Activated CD4-positive, alpha-beta T cell treated with anti-CD3 and anti-CD28 coated beads for 36 hours (primary cell): ENCODE results near the gene DNAH14. TPM values are rescaled to one million over a fixed set of nuclear protein-coding genes. Genes with fewer than 3 reads are reported as not detected.
"Not testable (repeated sequence)": the region's sequence is repeated elsewhere in the genome, so short reads cannot be mapped to it uniquely, and the experiment has no call there.

Experiments used
- ATAC-seq: fragments of 200-7000 bp; cut with Tn5 transposase; one replicate; pipeline ENCODE4 v1.10.0; 2021; ENCODE audit warnings: mild to moderate bottlenecking, moderate library complexity
- CTCF ChIA-PET: fragments of 350-600 bp; sonication (Branson Sonifier 250); formaldehyde crosslinking; loops from one replicate; lab custom pipeline; 2021; ENCODE audit warnings: antibody characterized with exemption; lab: Charles Lee
- POLR2A ChIA-PET: fragments of 350-600 bp; sonication (Branson Sonifier 250); formaldehyde crosslinking; loops from one replicate; lab custom pipeline; 2021; ENCODE audit warnings: antibody characterized with exemption, inconsistent platforms; lab: Charles Lee
- DNase-seq: peaks from one replicate; pipeline ENCODE4 v3.0.0-alpha.2; 2020
- H3K27ac Mint-ChIP-seq: one replicate; pipeline ENCODE4 v1.8.0; 2021; ENCODE audit warnings: mixed read lengths
- H3K27me3 Mint-ChIP-seq: one replicate; pipeline ENCODE4 v1.8.0; 2021; ENCODE audit warnings: mixed read lengths
- H3K36me3 Mint-ChIP-seq: one replicate; pipeline ENCODE4 v1.8.0; 2021; ENCODE audit warnings: low read depth, mixed read lengths
- H3K4me1 Mint-ChIP-seq: one replicate; pipeline ENCODE4 v1.8.0; 2021; ENCODE audit warnings: mixed read lengths
- H3K4me3 Mint-ChIP-seq: one replicate; pipeline ENCODE4 v1.8.0; 2021; ENCODE audit warnings: mild to moderate bottlenecking, moderate library complexity, mixed read lengths
- H3K9me3 Mint-ChIP-seq: one replicate; pipeline ENCODE4 v1.8.0; 2021; ENCODE audit warnings: low read depth, mixed read lengths
- intact Hi-C, 2 experiments: fragments of 100-400 bp; cut with DNase I in 1 of 2; cut with micrococcal nuclease in 1 of 2; formaldehyde crosslinking; loops; one replicate each; pipeline versions ENCODE4 v1.14.2 to v1.15.1; 2022 to 2024; cut with DNase I, micrococcal nuclease
- total RNA-seq, 2 experiments: library from RNA; stranded (reverse); gene quantifications; one replicate each; pipeline ENCODE4 v1.2.3, GENCODE V29; 2021

DNAH14 gene
- total RNA-seq, 2 experiments from 2014 or later = 1.6 to 2.1 TPM

- Mint-ChIP-seq H3K27me3 (peaks cover 8% of the 10 kb centered on the region), H3K27ac (no peak overlapping the region), H3K4me1 (no peaks in the 10 kb centered on the region), H3K4me3 (no peak overlapping the region), H3K36me3 (no peaks in the 10 kb centered on the region), H3K9me3 (no peaks in the 10 kb centered on the region)
- CTCF ChIA-PET = interaction anchor here (0.5 to 2.1 kb wide), 29 partner anchors 10 to 480 kb away, joined by 3 to 41 read pairs (median 3); no protein-coding TSS in a partner anchor
- intact Hi-C loops = loop anchor here (1.0 kb wide), 2 partner anchors 278 to 409 kb away; no protein-coding TSS in a partner anchor
- DNase-seq = no peak
- peak; percentile 57 for ATAC-seq
- POLR2A ChIA-PET = interaction anchor here (0.5 kb wide), 1 partner anchor 471 kb away, joined by 4 read pairs; no protein-coding TSS in a partner anchor
Measured at GRCh38 chr1:224922404-224923164, 6.9 kb upstream of the DNAH14 start.

- POLR2A ChIA-PET = no interaction called here
- Mint-ChIP-seq H3K27ac (no peak overlapping the region), H3K4me1 (no peaks in the 10 kb centered on the region), H3K4me3 (no peak overlapping the region), H3K36me3 (no peaks in the 10 kb centered on the region), H3K9me3 (no peaks in the 10 kb centered on the region), H3K27me3 (peaks cover 11% of the 10 kb centered on the region)
- no peak for DNase-seq
- no peak for ATAC-seq
- CTCF ChIA-PET = interaction anchor here (0.8 to 2.1 kb wide), 6 partner anchors 23 to 461 kb away, joined by 3 to 41 read pairs (median 4); no protein-coding TSS in a partner anchor
- intact Hi-C loops = no loop called here
Measured at GRCh38 chr1:224923726-224924125, 5.7 kb upstream of the DNAH14 start.

- intact Hi-C loops, H3K9me3 Mint-ChIP-seq, POLR2A ChIA-PET: not testable (repeated sequence)
Measured at GRCh38 chr1:224927631-224928030, 1.8 kb upstream of the DNAH14 start.

GRCh38 chr1:224928906-224929305 lies 569 bp upstream of the DNAH14 start:
- no peak for ATAC-seq

More at GRCh38 chr1:224927631-224928030, 1.8 kb upstream of the DNAH14 start:
- ATAC-seq, H3K4me1 Mint-ChIP-seq, CTCF ChIA-PET, DNase-seq, H3K36me3 Mint-ChIP-seq, H3K4me3 Mint-ChIP-seq, H3K27ac Mint-ChIP-seq: not testable (repeated sequence)
- H3K27me3 Mint-ChIP-seq = peaks cover 27% of the 10 kb centered on the region

GRCh38 chr1:224931605-224932004 lies 2.1 kb downstream of the DNAH14 start:
- CTCF ChIA-PET = no interaction called here
- DNase-seq (no peak), ATAC-seq (no peak)

More at GRCh38 chr1:224928906-224929305, 569 bp upstream of the DNAH14 start:
- peak overlapping the region; percentile 63 for H3K4me3 Mint-ChIP-seq
- peaks cover 12% of the 10 kb centered on the region for H3K36me3 Mint-ChIP-seq
- peaks cover 32% of the 10 kb centered on the region for H3K27me3 Mint-ChIP-seq
- POLR2A ChIA-PET = no interaction called here
- DNase-seq = no peak
- H3K4me1 Mint-ChIP-seq = no peaks in the 10 kb centered on the region
- CTCF ChIA-PET = no interaction called here
- peaks cover 21% of the 10 kb centered on the region for H3K9me3 Mint-ChIP-seq
- no peak overlapping the region for H3K27ac Mint-ChIP-seq
- intact Hi-C loops = no loop called here

DNA sequence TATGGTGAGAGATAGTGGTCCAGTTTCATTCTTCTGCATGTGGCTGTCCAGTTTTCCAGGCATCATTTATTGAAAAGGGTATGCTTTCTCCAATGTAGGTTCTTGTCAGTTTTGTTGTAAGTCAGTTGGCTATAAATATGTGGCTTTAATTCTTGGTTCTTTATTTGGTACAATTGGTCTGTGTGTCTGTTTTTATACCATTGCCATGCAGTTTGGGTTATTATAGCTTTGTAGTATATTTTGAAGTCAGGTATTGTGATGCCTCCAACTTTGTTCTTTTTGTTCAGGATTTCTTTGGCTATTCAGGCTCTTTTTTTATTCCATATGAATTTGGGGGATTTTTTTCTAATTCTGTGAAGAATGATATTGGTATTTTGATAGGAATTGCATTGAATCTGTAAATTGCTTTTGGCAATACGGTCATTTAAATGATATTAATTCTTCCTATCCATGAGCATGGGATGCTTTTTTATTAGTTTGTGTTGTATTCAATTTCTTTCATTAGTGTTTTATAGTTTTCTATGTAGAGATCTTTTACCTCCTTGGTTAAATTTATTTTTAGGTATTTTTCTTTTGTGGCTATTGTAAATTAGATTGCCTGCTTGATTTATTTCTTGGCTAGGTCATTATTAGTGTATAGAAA lies 3.3 kb downstream of the DNAH14 start:
- Mint-ChIP-seq H3K27me3 (peaks cover 30% of the 10 kb centered on the region), H3K4me1 (no peaks in the 10 kb centered on the region), H3K36me3 (peaks cover 12% of the 10 kb centered on the region), H3K9me3 (peaks cover 32% of the 10 kb centered on the region), H3K4me3 (no peak overlapping the region), H3K27ac (no peak overlapping the region)
- no peak for ATAC-seq
- ChIA-PET POLR2A (no interaction called here), CTCF (no interaction called here)
- DNase-seq = no peak
- intact Hi-C loops = no loop called here

More at GRCh38 chr1:224931605-224932004, 2.1 kb downstream of the DNAH14 start:
- POLR2A ChIA-PET = no interaction called here
- peaks cover 36% of the 10 kb centered on the region for H3K27me3 Mint-ChIP-seq
- H3K4me1 Mint-ChIP-seq = no peaks in the 10 kb centered on the region
- intact Hi-C loops = no loop called here
- peaks cover 12% of the 10 kb centered on the region for H3K36me3 Mint-ChIP-seq
- H3K27ac Mint-ChIP-seq = no peak overlapping the region
- peaks cover 32% of the 10 kb centered on the region for H3K9me3 Mint-ChIP-seq
- H3K4me3 Mint-ChIP-seq = no peak overlapping the region

- H3K36me3 Mint-ChIP-seq = peaks cover 12% of the 10 kb centered on the region
- no peaks in the 10 kb centered on the region for H3K4me1 Mint-ChIP-seq
- DNase-seq (no peak), ATAC-seq (no peak)
- peaks cover 28% of the 10 kb centered on the region for H3K27me3 Mint-ChIP-seq
- no peak overlapping the region for H3K27ac Mint-ChIP-seq
- intact Hi-C loops = no loop called here
- ChIA-PET POLR2A (no interaction called here), CTCF (no interaction called here)
- no peak overlapping the region for H3K4me3 Mint-ChIP-seq
- H3K9me3 Mint-ChIP-seq = peaks cover 34% of the 10 kb centered on the region
Measured at GRCh38 chr1:224933584-224933983, 4.1 kb downstream of the DNAH14 start.

DNA sequence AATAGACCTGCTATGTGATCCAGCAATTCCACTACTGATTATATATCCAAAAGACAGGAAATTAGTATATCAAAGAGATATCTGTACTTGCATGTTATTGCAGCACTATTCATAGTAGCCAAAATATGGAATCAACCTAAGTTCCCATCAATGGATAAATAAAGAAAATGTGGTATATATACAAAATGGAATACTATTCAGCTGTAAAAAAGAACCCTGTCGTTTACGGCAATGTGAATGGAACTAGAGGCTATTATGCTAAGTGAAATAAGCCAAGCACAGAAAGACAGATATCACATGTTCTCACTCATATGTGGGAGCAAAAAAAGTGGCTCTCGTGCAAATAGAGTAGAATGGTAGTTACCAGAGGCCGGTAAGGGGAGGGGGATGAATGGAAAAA lies 9.2 kb downstream of the DNAH14 start:
- no peak overlapping the region for H3K4me3 Mint-ChIP-seq
- intact Hi-C loops = no loop called here
- POLR2A ChIA-PET = no interaction called here
- peaks cover 4% of the 10 kb centered on the region for H3K27me3 Mint-ChIP-seq
- no peaks in the 10 kb centered on the region for H3K36me3 Mint-ChIP-seq
- H3K9me3 Mint-ChIP-seq = peaks cover 17% of the 10 kb centered on the region
- ATAC-seq = no peak
- CTCF ChIA-PET = no interaction called here
- H3K27ac Mint-ChIP-seq = no peak overlapping the region
- H3K4me1 Mint-ChIP-seq = no peaks in the 10 kb centered on the region
- no peak for DNase-seq

- Mint-ChIP-seq H3K27ac (no peak overlapping the region), H3K4me1 (no peaks in the 10 kb centered on the region), H3K4me3 (no peak overlapping the region), H3K9me3 (peaks cover 7% of the 10 kb centered on the region), H3K27me3 (peaks cover 2% of the 10 kb centered on the region), H3K36me3 (no peaks in the 10 kb centered on the region)
- intact Hi-C loops = no loop called here
- ATAC-seq = no peak
- ChIA-PET POLR2A (no interaction called here), CTCF (interaction anchor here (1.1 kb wide), 1 partner anchor 9 kb away, joined by 3 read pairs; no protein-coding TSS in a partner anchor)
- DNase-seq = no peak
Measured at GRCh38 chr1:224939844-224940425, 10.5 kb downstream of the DNAH14 start.

- intact Hi-C loops, H3K27ac Mint-ChIP-seq, POLR2A ChIA-PET, H3K36me3 Mint-ChIP-seq, H3K27me3 Mint-ChIP-seq, ATAC-seq, H3K9me3 Mint-ChIP-seq, DNase-seq, H3K4me3 Mint-ChIP-seq, H3K4me1 Mint-ChIP-seq: not testable (repeated sequence)
- CTCF ChIA-PET = interaction anchor here (1.1 kb wide), 1 partner anchor 10 kb away, joined by 3 read pairs; no protein-coding TSS in a partner anchor
Measured at GRCh38 chr1:224940735-224941134, 11.3 kb downstream of the DNAH14 start.

GRCh38 chr1:224945651-224946348 lies 16.3 kb downstream of the DNAH14 start:
- intact Hi-C loops = loop anchor here in 1 of 2 experiments (5.0 kb wide), 1 partner anchor 117 kb away; no protein-coding TSS in a partner anchor
- H3K9me3 Mint-ChIP-seq, POLR2A ChIA-PET, H3K27ac Mint-ChIP-seq, H3K4me1 Mint-ChIP-seq, ATAC-seq, H3K27me3 Mint-ChIP-seq, H3K4me3 Mint-ChIP-seq, H3K36me3 Mint-ChIP-seq: not testable (repeated sequence)
- CTCF ChIA-PET = interaction anchor here (0.7 kb wide), 1 partner anchor 437 kb away, joined by 3 read pairs; no protein-coding TSS in a partner anchor
- peak; percentile 9 for DNase-seq
